CD14-positive monocyte (primary cell): ENCODE results near the gene HYKK. TPM values are rescaled to one million over a fixed set of nuclear protein-coding genes. Genes with fewer than 3 reads are reported as not detected.
"Not testable (repeated sequence)": the region's sequence is repeated elsewhere in the genome, so short reads cannot be mapped to it uniquely, and the experiment has no call there.

Experiments used
- DNase-seq, 3 donors: peaks; one replicate each; pipeline ENCODE4 v3.0.0-alpha.2; 2011 to 2022
- H2AFZ ChIP-seq: 2 replicates; pipeline ENCODE4 v1.6.0; 2012; ENCODE audit warnings: mild to moderate bottlenecking, low read depth, low read length, inconsistent platforms; ENCODE audit not compliant: insufficient read depth, poor library complexity, severe bottlenecking
- H3K27ac ChIP-seq, 2 donors: 1 replicate in 1 of 2; 2 replicates in 1 of 2; pipeline ENCODE4 v1.5.1; 2012 to 2013; ENCODE audit warnings: low read length in 2 of 2, control low read depth in 1 of 2, inconsistent platforms in 1 of 2, low read depth in 1 of 2, mild to moderate bottlenecking in 1 of 2
- H3K27me3 ChIP-seq, 2 donors: one replicate each; pipeline versions ENCODE4 v1.6.0 to v1.6.1; 2011 to 2013; ENCODE audit warnings: low read length in 2 of 2; ENCODE audit not compliant: control insufficient read depth in 2 of 2, insufficient read depth in 2 of 2
- H3K36me3 ChIP-seq, 2 donors: replicated peaks in 1 of 2; 1 replicate in 1 of 2; 2 replicates in 1 of 2; pipeline versions ENCODE4 v1.5.1 to v1.6.1; 2012 to 2013; ENCODE audit warnings: low read length in 2 of 2, control low read depth in 1 of 2, inconsistent platforms in 1 of 2, mild to moderate bottlenecking in 1 of 2; ENCODE audit not compliant: insufficient read depth in 2 of 2, control insufficient read depth in 1 of 2
- H3K4me1 ChIP-seq, 2 donors: 1 replicate in 1 of 2; 2 replicates in 1 of 2; pipeline versions ENCODE4 v1.5.1 to v1.6.1; 2012 to 2013; ENCODE audit warnings: low read length in 2 of 2, control low read depth in 1 of 2, inconsistent platforms in 1 of 2, mild to moderate bottlenecking in 1 of 2, moderate library complexity in 1 of 2; ENCODE audit not compliant: insufficient read depth in 2 of 2, control insufficient read depth in 1 of 2
- H3K4me2 ChIP-seq: replicated peaks from 2 replicates; pipeline ENCODE3; 2012; ENCODE audit warnings: low read length, moderate library complexity, mild to moderate bottlenecking; ENCODE audit not compliant: poor library complexity, severe bottlenecking; ENCODE audit errors: extremely low read depth
- H3K4me3 ChIP-seq, 3 experiments: fragments of 200-600 bp in 1 of 3; sonication (generic) in 1 of 3; replicated peaks in 1 of 3; 1 replicate in 2 of 3; 2 replicates in 1 of 3; pipeline ENCODE4 v1.5.1; 2011 to 2013; ENCODE audit warnings: low read length in 3 of 3, mild to moderate bottlenecking in 3 of 3, control low read depth in 2 of 3, low read depth in 2 of 3, inconsistent platforms in 1 of 3, moderate library complexity in 1 of 3
- H3K79me2 ChIP-seq: 2 replicates; pipeline ENCODE4 v1.6.0; 2012; ENCODE audit warnings: mild to moderate bottlenecking, control low read depth, inconsistent platforms, low read length, moderate library complexity; ENCODE audit not compliant: insufficient read depth
- H3K9ac ChIP-seq: 2 replicates; pipeline ENCODE4 v1.6.0; 2017; ENCODE audit warnings: low read length, mild to moderate bottlenecking; ENCODE audit not compliant: insufficient read depth, poor library complexity, severe bottlenecking
- H3K9me3 ChIP-seq, 2 donors: replicated peaks in 1 of 2; 1 replicate in 1 of 2; 2 replicates in 1 of 2; pipeline versions ENCODE4 v1.5.1 to v1.6.1; 2012 to 2013; ENCODE audit warnings: low read length in 2 of 2, control low read depth in 1 of 2; ENCODE audit not compliant: control insufficient read depth in 1 of 2, insufficient read depth in 1 of 2
- H4K20me1 ChIP-seq: 2 replicates; pipeline ENCODE4 v1.6.0; 2012; ENCODE audit warnings: mild to moderate bottlenecking, low read length, control low read depth, moderate library complexity; ENCODE audit not compliant: insufficient read depth
- H3K27ac Mint-ChIP-seq, 7 donors: one replicate each; pipeline ENCODE4 v1.8.0; 2020; ENCODE audit warnings: mild to moderate bottlenecking in 7 of 7, mixed read lengths in 7 of 7, moderate library complexity in 6 of 7, inconsistent platforms in 2 of 7
- H3K27me3 Mint-ChIP-seq, 3 donors: one replicate each; pipeline ENCODE4 v1.8.0; 2021 to 2022; ENCODE audit warnings: low read depth in 3 of 3, mild to moderate bottlenecking in 3 of 3, mixed read lengths in 3 of 3, moderate library complexity in 3 of 3, inconsistent platforms in 1 of 3
- H3K36me3 Mint-ChIP-seq, 2 donors: one replicate each; pipeline ENCODE4 v1.8.0; 2020; ENCODE audit warnings: mixed read lengths in 2 of 2, inconsistent platforms in 1 of 2, mild to moderate bottlenecking in 1 of 2
- H3K4me1 Mint-ChIP-seq: one replicate; pipeline ENCODE4 v1.8.0; 2020; ENCODE audit warnings: mild to moderate bottlenecking, mixed read lengths
- H3K4me3 Mint-ChIP-seq, 2 donors: one replicate each; pipeline ENCODE4 v1.8.0; 2020; ENCODE audit warnings: mild to moderate bottlenecking in 2 of 2, mixed read lengths in 2 of 2, moderate library complexity in 1 of 2
- H3K9me3 Mint-ChIP-seq, 7 donors: one replicate each; pipeline ENCODE4 v1.8.0; 2020 to 2022; ENCODE audit warnings: mixed read lengths in 7 of 7, mild to moderate bottlenecking in 6 of 7, moderate library complexity in 6 of 7, inconsistent platforms in 2 of 7
- CTCF ChIP-seq: fragments of 200-600 bp; IDR thresholded peaks from one replicate; pipeline ENCODE4 v1.8.0; 2022; ENCODE audit warnings: antibody characterized with exemption, mild to moderate bottlenecking
- WGBS: methylation state at CpG from one replicate; pipeline ENCODE4 v1.1.5; 2013; ENCODE audit warnings: missing lambda C conversion rate; ENCODE audit not compliant: insufficient coverage; 5-methylcytosine and 5-hydroxymethylcytosine counted together
- intact Hi-C, 2 donors: fragments of 100-400 bp; cut with micrococcal nuclease; formaldehyde crosslinking; loops; one replicate each; pipeline versions ENCODE4 v1.15.0 to v1.15.1; 2023
- polyA plus RNA-seq, 3 donors: library from polyadenylated mRNA; depleted of rRNA in 1 of 3; unstranded in 2 of 3; stranded (reverse) in 1 of 3; fragments of 300-500 nt in 2 of 3; fragments of >200 nt in 1 of 3; fragmentation: Illumina TruSeq in 2 of 3; gene quantifications; 1 replicate in 2 of 3; 2 replicates in 1 of 3; pipeline ENCODE4 v1.2.3, GENCODE V29; 2012 to 2021

The HYKK gene
- polyA plus RNA-seq, 3 donors, result 0.04 TPM; not detected in 2

DNA sequence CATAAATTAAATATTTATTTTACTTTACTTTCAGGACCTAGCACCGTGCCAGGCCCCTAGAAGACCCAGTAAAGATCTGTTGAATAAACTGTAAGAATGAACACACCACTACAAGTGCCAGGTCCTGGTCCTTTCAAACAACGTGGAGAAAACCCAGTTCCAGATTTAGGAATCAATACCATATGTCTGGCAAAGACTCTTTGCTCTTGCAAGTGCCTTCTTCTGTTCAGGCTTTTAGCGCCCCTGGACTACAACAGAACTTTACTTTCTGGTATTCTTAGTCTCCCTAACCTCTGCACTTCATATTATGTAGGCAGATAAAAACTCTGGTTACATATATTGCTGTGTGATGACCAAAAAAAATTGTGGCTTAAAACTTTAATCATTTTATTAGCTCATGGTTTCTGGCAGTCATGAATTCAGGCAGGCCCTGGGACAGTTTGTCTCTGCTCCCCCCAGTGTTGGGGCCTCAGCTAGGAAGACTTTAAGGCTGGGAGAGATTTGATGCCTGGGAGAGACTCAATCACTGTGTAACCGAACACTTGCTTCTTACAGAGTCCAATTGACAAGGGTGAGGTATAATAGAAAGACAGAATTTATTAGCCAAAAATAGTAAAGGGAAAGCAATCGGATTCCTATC is 30.0 kb downstream of the HYKK start:
- Histone ChIP-seq H3K36me3 (peaks cover 0 to 3% of the 10 kb centered on the region in 2 donors), H3K9me3 (no peaks in the 10 kb centered on the region), H4K20me1 (peaks cover 3% of the 10 kb centered on the region), H2AFZ (no peak overlapping the region), H3K79me2 (peaks cover 25% of the 10 kb centered on the region), H3K4me3 (no peak overlapping the region), H3K4me2 (no peak overlapping the region), H3K9ac (no peak overlapping the region), H3K27ac (no peak overlapping the region), H3K4me1 (peaks cover 14 to 18% of the 10 kb centered on the region in 2 donors), H3K27me3 (no peaks in the 10 kb centered on the region)
- Mint-ChIP-seq H3K36me3 (peaks cover 3 to 6% of the 10 kb centered on the region in 2 donors), H3K4me3 (no peak overlapping the region), H3K27me3 (peaks cover 2 to 4% (median 2%) of the 10 kb centered on the region in 3 donors), H3K27ac (no peak overlapping the region), H3K4me1 (peaks cover 20% of the 10 kb centered on the region), H3K9me3 (peaks cover 0 to 3% (median 0%) of the 10 kb centered on the region in 7 donors)
- no peak for TF ChIP-seq CTCF
- no peak for DNase-seq
- whole genome bisulfite sequencing, result 100% methylated on average over 4 of the region's 5 CpGs
- intact Hi-C loops, result no loop called here

DNA sequence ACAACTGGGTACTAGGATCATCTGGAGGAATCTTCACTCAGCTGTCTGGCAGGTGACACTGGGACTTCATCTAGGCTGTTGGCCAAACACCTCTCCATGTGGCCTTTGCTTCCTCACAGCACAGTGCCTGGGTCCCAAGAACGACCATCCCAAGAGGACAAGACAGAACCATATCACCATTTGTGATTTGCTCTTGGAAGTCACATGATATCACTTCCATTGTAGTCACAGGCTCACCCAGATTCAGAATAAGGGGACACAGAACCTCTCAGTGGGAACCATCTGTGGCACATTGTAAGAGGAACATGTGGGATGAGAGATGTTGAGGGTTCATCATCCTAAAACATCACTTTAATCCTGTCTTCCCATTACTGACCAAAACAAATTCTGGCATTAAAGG is 31.0 kb downstream of the HYKK start:
- Histone ChIP-seq H3K4me1 (peaks cover 16 to 21% of the 10 kb centered on the region in 2 donors), H3K9ac (no peak overlapping the region), H3K4me3 (no peak overlapping the region), H2AFZ (peak overlapping the region; percentile 19), H3K27ac (no peak overlapping the region), H3K27me3 (no peaks in the 10 kb centered on the region), H3K4me2 (no peak overlapping the region), H3K36me3 (peaks cover 8 to 13% of the 10 kb centered on the region in 2 donors), H3K9me3 (no peaks in the 10 kb centered on the region), H4K20me1 (peaks cover 13% of the 10 kb centered on the region), H3K79me2 (peaks cover 34% of the 10 kb centered on the region)
- DNase-seq, result no peak
- no peak overlapping the region for H3K27ac Mint-ChIP-seq
- H3K36me3 Mint-ChIP-seq, result peaks cover 11 to 16% of the 10 kb centered on the region in 2 donors
- H3K4me1 Mint-ChIP-seq, result peaks cover 27% of the 10 kb centered on the region
- peaks cover 0 to 3% (median 0%) of the 10 kb centered on the region in 7 donors for H3K9me3 Mint-ChIP-seq
- H3K27me3 Mint-ChIP-seq, result peaks cover 2 to 4% (median 2%) of the 10 kb centered on the region in 3 donors
- H3K4me3 Mint-ChIP-seq, result no peak overlapping the region
- no peak for TF ChIP-seq CTCF
- 80% methylated on average over 1 of the region's 1 CpG for WGBS
- intact Hi-C loops, result no loop called here

GRCh38 chr15:78539464-78540140 is 32.2 kb downstream of the HYKK start:
- H3K4me2 ChIP-seq, result peak overlapping the region; percentile 96
- not testable (repeated sequence) for H3K9me3 ChIP-seq, H3K27me3 Mint-ChIP-seq, H3K9me3 Mint-ChIP-seq, DNase-seq, H3K27me3 ChIP-seq
- Mint-ChIP-seq H3K36me3 (peaks cover 16 to 27% of the 10 kb centered on the region in 2 donors), H3K4me3 (peak overlapping the region; percentile 94 to 98), H3K4me1 (peaks cover 27% of the 10 kb centered on the region), H3K27ac (peak overlapping the region; percentile 98 to 100 (median 99))
- peaks cover 16 to 21% of the 10 kb centered on the region in 2 donors for H3K4me1 ChIP-seq
- H3K79me2 ChIP-seq, result peaks cover 42% of the 10 kb centered on the region
- peak overlapping the region; percentile 67 to 89 (median 77) for H3K4me3 ChIP-seq
- H3K9ac ChIP-seq, result peak overlapping the region; percentile 97
- H4K20me1 ChIP-seq, result peaks cover 17% of the 10 kb centered on the region
- peaks cover 12 to 26% of the 10 kb centered on the region in 2 donors for H3K36me3 ChIP-seq
- H2AFZ ChIP-seq, result peak overlapping the region; percentile 86
- 87% methylated on average over 11 of the region's 18 CpGs for WGBS
- H3K27ac ChIP-seq, result peak overlapping the region; percentile 94 to 97
- intact Hi-C loops, result loop anchor here (5.0 kb wide), 2 partner anchors 102 to 242 kb away; partner anchors contain the start of genes IREB2 (in 2 of the 2) and SKIC8 (in 1 of the 2)
